ENCODE data around the gene CHRNA4. TPM values are rescaled to one million over a fixed set of nuclear protein-coding genes. Genes with fewer than 3 reads are reported as not detected.

CHRNA4 gene
- total and polyA plus RNA-seq, 2 donors, result 0.79 TPM; not detected in 1

Small RNAs within 50 kb of the gene (small RNA-seq; reads per million reads assigned to genes)
- not detected for gene RNU6-994P

Other genes with a start within 250 kb of the CHRNA4 start
- gene YTHDF1, start 145.2 kb downstream of the CHRNA4 start, total RNA-seq, result 16.7 TPM
- 24.0 TPM for gene YTHDF1, start 145.2 kb downstream of the CHRNA4 start, polyA plus RNA-seq
- not detected for gene BIRC7, start 125.4 kb downstream of the CHRNA4 start, total RNA-seq
- gene BIRC7, start 125.4 kb downstream of the CHRNA4 start, polyA plus RNA-seq, result 0.18 TPM
- gene NKAIN4, start 106.9 kb downstream of the CHRNA4 start, total RNA-seq, result 4.0 TPM
- 0.23 TPM for gene NKAIN4, start 106.9 kb downstream of the CHRNA4 start, polyA plus RNA-seq
- gene ARFGAP1, start 88.5 kb downstream of the CHRNA4 start, total RNA-seq, result 53.1 TPM
- gene ARFGAP1, start 88.5 kb downstream of the CHRNA4 start, polyA plus RNA-seq, result 56.3 TPM
- 1.2 TPM for gene COL20A1, start 68.2 kb downstream of the CHRNA4 start, total RNA-seq
- not detected for gene COL20A1, start 68.2 kb downstream of the CHRNA4 start, polyA plus RNA-seq
- 2.1 TPM for gene KCNQ2, start 111.3 kb upstream of the CHRNA4 start, total RNA-seq
- 0.14 TPM for gene KCNQ2, start 111.3 kb upstream of the CHRNA4 start, polyA plus RNA-seq
- gene EEF1A2, start 137.7 kb upstream of the CHRNA4 start, total RNA-seq, result 11.2 TPM
- gene EEF1A2, start 137.7 kb upstream of the CHRNA4 start, polyA plus RNA-seq, result 5.1 TPM
- gene PPDPF, start 159.4 kb upstream of the CHRNA4 start, total RNA-seq, result 44.7 TPM
- 545 TPM for gene PPDPF, start 159.4 kb upstream of the CHRNA4 start, polyA plus RNA-seq
- gene PTK6, start 176.0 kb upstream of the CHRNA4 start, total RNA-seq, result 2.8 TPM
- 3.4 TPM for gene PTK6, start 176.0 kb upstream of the CHRNA4 start, polyA plus RNA-seq
- gene SRMS, start 186.4 kb upstream of the CHRNA4 start, total RNA-seq, result 0.48 TPM
- gene SRMS, start 186.4 kb upstream of the CHRNA4 start, polyA plus RNA-seq, result not detected
- 0.63 TPM for gene FNDC11, start 192.8 kb upstream of the CHRNA4 start, total RNA-seq
- gene FNDC11, start 192.8 kb upstream of the CHRNA4 start, polyA plus RNA-seq, result 0.98 TPM
- gene HELZ2, start 212.9 kb upstream of the CHRNA4 start, total RNA-seq, result 19.9 TPM
- gene HELZ2, start 212.9 kb upstream of the CHRNA4 start, polyA plus RNA-seq, result 15.5 TPM